GM23338 (cell line): ENCODE data around the gene ZNF286A.
"Not testable (repeated sequence)": the region's sequence is repeated elsewhere in the genome, so short reads cannot be mapped to it uniquely, and the experiment has no call there.

Experiments used
- CREB1 ChIP-seq: fragments of 250-450 bp; sonication (Bioruptor Pico); IDR thresholded peaks from 2 replicates; pipeline ENCODE4 v1.5.0; 2020; ENCODE audit warnings: low read depth, mild to moderate bottlenecking, moderate library complexity
- CTCF ChIP-seq, 2 experiments: fragments of 200-600 bp in 1 of 2; sonication (generic) in 1 of 2; conservative IDR thresholded peaks; 2 replicates each; pipeline versions ENCODE4 v1.5.1 to v1.6.1; 2016 to 2017; ENCODE audit warnings: antibody characterized with exemption in 2 of 2, low read depth in 2 of 2, mild to moderate bottlenecking in 2 of 2, moderate library complexity in 1 of 2
- POLR2AphosphoS5 ChIP-seq: IDR thresholded peaks from 2 replicates; pipeline ENCODE4 v1.6.1; 2016; ENCODE audit warnings: antibody characterized with exemption, low read depth

- TF ChIP-seq CTCF (conservative IDR thresholded peaks at IDR 0.05; ENCODE audit: low read depth in 2 of 2); POLR2AphosphoS5; CREB1 (CRISPR knock-in tag): not testable (repeated sequence)
Observed at GRCh38 chr17:15740041-15740440, 40.5 kb downstream of the ZNF286A start.
